OCI-LY1 (cell line): ENCODE data around the gene IGFALS.

Experiments used
- H2AFZ ChIP-seq: fragments of 200-600 bp; sonication (generic), shearing (Covaris generic); 2 replicates; pipeline ENCODE4 v1.6.0; 2014; ENCODE audit warnings: antibody characterized with exemption, mild to moderate bottlenecking, low read length
- H3F3A ChIP-seq: fragments of 200-600 bp; sonication (generic), shearing (Covaris generic); 2 replicates; pipeline ENCODE4 v1.6.0; 2014; ENCODE audit warnings: mild to moderate bottlenecking, antibody characterized with exemption, low read length, moderate library complexity; ENCODE audit not compliant: insufficient read depth
- H3K27ac ChIP-seq: fragments of 200-600 bp; sonication (generic); 2 replicates; pipeline ENCODE4 v1.5.1; 2014; ENCODE audit warnings: low read length, mixed run types, mild to moderate bottlenecking, low read depth; ENCODE audit not compliant: poor library complexity, severe bottlenecking
- H3K27me3 ChIP-seq: fragments of 200-600 bp; sonication (generic); 2 replicates; pipeline ENCODE4 v1.6.0; 2014; ENCODE audit warnings: antibody characterized with exemption, mild to moderate bottlenecking, low read length, moderate library complexity; ENCODE audit not compliant: insufficient read depth
- H3K36me3 ChIP-seq: fragments of 200-600 bp; sonication (generic); 2 replicates; pipeline ENCODE4 v1.6.1; 2014; ENCODE audit warnings: mild to moderate bottlenecking, antibody characterized with exemption, low read length, moderate library complexity, mixed read lengths; ENCODE audit not compliant: insufficient read depth
- H3K4me1 ChIP-seq: fragments of 200-600 bp; sonication (generic); 2 replicates; pipeline ENCODE4 v1.5.1; 2014; ENCODE audit warnings: mild to moderate bottlenecking, low read length, moderate library complexity; ENCODE audit not compliant: insufficient read depth, severe bottlenecking
- H3K4me2 ChIP-seq: fragments of 200-600 bp; sonication (generic), shearing (Covaris generic); 2 replicates; pipeline ENCODE4 v1.6.1; 2014; ENCODE audit warnings: low read length
- H3K4me3 ChIP-seq: fragments of 200-600 bp; sonication (generic); 2 replicates; pipeline ENCODE4 v1.5.1; 2014; ENCODE audit warnings: low read length, low read depth, mild to moderate bottlenecking, mixed read lengths; ENCODE audit not compliant: poor library complexity, severe bottlenecking
- H3K79me2 ChIP-seq: fragments of 200-600 bp; shearing (Covaris generic); 2 replicates; pipeline ENCODE4 v1.6.1; 2016; ENCODE audit warnings: mixed run types, low read length, mixed read lengths; ENCODE audit not compliant: insufficient read depth
- H3K9ac ChIP-seq: fragments of 200-600 bp; sonication (generic), shearing (Covaris generic); 2 replicates; pipeline ENCODE4 v1.6.1; 2014; ENCODE audit warnings: mild to moderate bottlenecking, low read length, mixed read lengths
- H3K9me2 ChIP-seq: fragments of 200-600 bp; sonication (generic), shearing (Covaris generic); 2 replicates; pipeline ENCODE4 v1.6.1; 2014; ENCODE audit warnings: low read depth, mild to moderate bottlenecking, low read length, mixed read lengths
- H3K9me3 ChIP-seq: fragments of 200-600 bp; shearing (Covaris generic); 2 replicates; pipeline ENCODE4 v1.6.1; 2014; ENCODE audit warnings: low read length, mixed read lengths
- H4K20me1 ChIP-seq: fragments of 200-600 bp; sonication (generic), shearing (Covaris generic); 2 replicates; pipeline ENCODE4 v1.6.0; 2016; ENCODE audit warnings: mild to moderate bottlenecking, low read length; ENCODE audit not compliant: insufficient read depth
- EZH2 ChIP-seq: fragments of 200-600 bp; sonication (generic), shearing (Covaris generic); IDR thresholded peaks from 2 replicates; pipeline ENCODE4 v1.8.0; 2017; ENCODE audit warnings: borderline replicate concordance, mixed run types, mild to moderate bottlenecking, antibody characterized with exemption, low read length, moderate library complexity, mixed read lengths
- TF ChIP-seq, protein P1 (sequence below): fragments of 200-600 bp; sonication (generic), shearing (Covaris generic); IDR thresholded peaks from 2 replicates; pipeline ENCODE4 v1.5.1; 2017; ENCODE audit warnings: mild to moderate bottlenecking, antibody characterized with exemption, low read length, moderate library complexity, mixed read lengths

IGFALS gene

DNA sequence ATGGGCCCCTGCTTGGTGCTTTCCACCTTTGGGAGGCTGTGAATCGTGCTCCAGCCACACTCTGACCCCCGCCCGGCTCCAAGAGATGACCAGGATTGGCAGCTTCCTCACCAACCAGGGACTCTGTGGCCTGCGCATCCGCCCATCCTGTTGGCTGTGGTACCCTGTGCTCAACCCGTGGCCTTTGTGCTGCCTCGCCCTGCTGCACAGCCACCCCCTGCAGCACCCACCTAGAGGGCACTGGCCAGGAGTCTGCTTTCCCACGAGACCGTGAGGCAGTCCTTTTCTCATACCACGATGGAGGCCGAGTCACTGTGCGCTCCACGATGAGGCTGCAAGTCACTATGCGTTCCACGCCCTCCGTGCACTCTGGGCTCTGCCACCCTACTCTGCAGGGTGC lies 41.6 kb downstream of the IGFALS start:
- no peaks in the 10 kb centered on the region for H3K27me3 ChIP-seq

DNA sequence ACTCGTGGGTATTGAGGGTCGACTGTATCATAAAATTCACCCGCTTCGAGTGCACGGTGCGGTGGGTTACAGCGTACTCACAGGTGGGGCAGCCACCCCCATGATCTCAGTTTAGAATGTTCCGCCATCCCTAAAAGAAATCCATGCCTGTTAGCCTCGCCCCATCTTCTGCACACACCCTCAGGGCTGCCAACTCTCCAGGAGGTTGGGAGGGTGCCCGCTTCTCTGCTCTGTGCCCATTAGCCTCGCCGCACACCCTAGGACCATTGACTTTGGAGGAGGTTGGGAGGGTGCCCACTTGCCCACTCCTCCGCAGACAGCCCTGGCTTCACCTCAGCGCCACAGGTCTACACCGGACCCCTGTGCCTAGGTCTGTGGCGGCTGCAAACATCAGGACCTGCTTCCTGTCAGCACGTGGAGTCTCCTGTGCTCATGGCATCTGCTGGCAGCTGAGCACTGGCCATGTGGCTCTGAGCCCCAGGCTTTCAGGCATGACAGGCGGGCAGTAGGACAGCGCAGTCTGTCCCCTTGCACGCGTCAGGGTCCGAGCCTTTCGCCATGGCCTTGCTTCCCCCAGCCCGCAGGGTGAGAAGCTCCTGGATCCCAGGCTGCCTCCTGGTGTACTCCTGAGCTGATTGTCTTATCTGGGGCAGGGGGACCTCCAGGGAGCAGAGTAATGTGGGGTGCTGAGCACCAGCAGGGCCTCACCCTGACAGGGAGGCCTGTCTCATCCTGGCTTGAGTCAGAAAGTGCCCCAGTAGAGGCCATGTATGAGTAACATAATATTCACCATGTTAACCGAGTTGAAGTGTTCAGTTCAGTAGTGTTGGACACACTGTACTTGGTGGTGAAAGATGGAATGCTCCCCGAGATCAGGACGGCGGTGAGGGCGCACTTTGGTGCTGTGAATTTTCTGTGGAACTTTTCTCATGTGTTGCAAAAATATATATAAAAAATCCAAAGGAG lies 44.1 kb downstream of the IGFALS start:
- Histone ChIP-seq H3K9ac (no peak overlapping the region), H3K4me2 (no peak overlapping the region), H3K4me3 (no peak overlapping the region), H3K27me3 (no peaks in the 10 kb centered on the region), H3F3A (no peaks in the 10 kb centered on the region), H3K9me2 (no peaks in the 10 kb centered on the region), H2AFZ (no peak overlapping the region), H3K9me3 (no peaks in the 10 kb centered on the region), H4K20me1 (no peaks in the 10 kb centered on the region), H3K4me1 (no peaks in the 10 kb centered on the region), H3K79me2 (no peaks in the 10 kb centered on the region), H3K36me3 (peaks cover 60% of the 10 kb centered on the region), H3K27ac (no peak overlapping the region)
- TF ChIP-seq EZH2: no peak
- TF ChIP-seq, protein P1, sequence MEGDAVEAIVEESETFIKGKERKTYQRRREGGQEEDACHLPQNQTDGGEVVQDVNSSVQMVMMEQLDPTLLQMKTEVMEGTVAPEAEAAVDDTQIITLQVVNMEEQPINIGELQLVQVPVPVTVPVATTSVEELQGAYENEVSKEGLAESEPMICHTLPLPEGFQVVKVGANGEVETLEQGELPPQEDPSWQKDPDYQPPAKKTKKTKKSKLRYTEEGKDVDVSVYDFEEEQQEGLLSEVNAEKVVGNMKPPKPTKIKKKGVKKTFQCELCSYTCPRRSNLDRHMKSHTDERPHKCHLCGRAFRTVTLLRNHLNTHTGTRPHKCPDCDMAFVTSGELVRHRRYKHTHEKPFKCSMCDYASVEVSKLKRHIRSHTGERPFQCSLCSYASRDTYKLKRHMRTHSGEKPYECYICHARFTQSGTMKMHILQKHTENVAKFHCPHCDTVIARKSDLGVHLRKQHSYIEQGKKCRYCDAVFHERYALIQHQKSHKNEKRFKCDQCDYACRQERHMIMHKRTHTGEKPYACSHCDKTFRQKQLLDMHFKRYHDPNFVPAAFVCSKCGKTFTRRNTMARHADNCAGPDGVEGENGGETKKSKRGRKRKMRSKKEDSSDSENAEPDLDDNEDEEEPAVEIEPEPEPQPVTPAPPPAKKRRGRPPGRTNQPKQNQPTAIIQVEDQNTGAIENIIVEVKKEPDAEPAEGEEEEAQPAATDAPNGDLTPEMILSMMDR: no peak

More for the DNA sequence above, 41.6 kb downstream of the IGFALS start:
- H3K36me3 ChIP-seq: peaks cover 60% of the 10 kb centered on the region
- no peaks in the 10 kb centered on the region for H3K79me2 ChIP-seq
- H4K20me1 ChIP-seq: no peaks in the 10 kb centered on the region
- H3K9me3 ChIP-seq: no peaks in the 10 kb centered on the region
- H3F3A ChIP-seq: no peaks in the 10 kb centered on the region
- H3K4me1 ChIP-seq: no peaks in the 10 kb centered on the region
- no peak overlapping the region for H3K27ac ChIP-seq
- H3K9me2 ChIP-seq: no peaks in the 10 kb centered on the region
- H3K9ac ChIP-seq: no peak overlapping the region
- no peak overlapping the region for H2AFZ ChIP-seq
- H3K4me2 ChIP-seq: no peak overlapping the region
- no peak overlapping the region for H3K4me3 ChIP-seq
- TF ChIP-seq EZH2: no peak
- TF ChIP-seq, protein P1: no peak

DNA sequence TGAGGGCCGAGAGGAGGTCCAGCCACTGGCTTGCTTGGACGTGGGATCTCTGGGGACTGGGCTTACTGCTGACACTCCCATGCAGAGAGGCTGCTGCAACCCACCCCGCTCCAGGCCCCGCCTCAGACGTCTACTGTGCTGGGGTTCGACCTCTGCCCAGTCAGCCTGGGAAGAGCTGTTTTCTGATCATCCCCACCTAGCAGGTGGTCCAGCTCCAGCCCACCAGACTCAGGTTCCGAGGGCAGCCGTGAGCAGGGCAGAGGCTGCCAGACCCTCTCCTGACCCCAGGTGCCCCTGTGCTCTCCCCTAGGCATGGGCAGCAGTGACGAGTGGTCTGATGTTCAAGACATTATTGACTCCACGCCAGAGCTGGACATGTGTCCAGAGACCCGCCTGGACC lies 45.6 kb downstream of the IGFALS start:
- no peaks in the 10 kb centered on the region for H3K4me1 ChIP-seq
- H4K20me1 ChIP-seq: no peaks in the 10 kb centered on the region
- H3K27ac ChIP-seq: no peak overlapping the region
- H3K9me3 ChIP-seq: no peaks in the 10 kb centered on the region
- no peak overlapping the region for H3K9ac ChIP-seq
- no peak for TF ChIP-seq EZH2
- TF ChIP-seq, protein P1: no peak
- no peak overlapping the region for H3K4me3 ChIP-seq
- H3K27me3 ChIP-seq: no peaks in the 10 kb centered on the region
- H3K79me2 ChIP-seq: no peaks in the 10 kb centered on the region
- H3K36me3 ChIP-seq: peaks cover 67% of the 10 kb centered on the region
- H3F3A ChIP-seq: no peaks in the 10 kb centered on the region
- H3K4me2 ChIP-seq: no peak overlapping the region
- no peaks in the 10 kb centered on the region for H3K9me2 ChIP-seq
- no peak overlapping the region for H2AFZ ChIP-seq
